NCI-H446 treated with DMSO at 0.1 percent for 48 hours (cell line): ENCODE results near the gene MAST2.

Source experiments
- DNase-seq: peaks from one replicate; lab custom pipeline; 2025; lab: John Stamatoyannopoulos, UW

Gene MAST2

DNA sequence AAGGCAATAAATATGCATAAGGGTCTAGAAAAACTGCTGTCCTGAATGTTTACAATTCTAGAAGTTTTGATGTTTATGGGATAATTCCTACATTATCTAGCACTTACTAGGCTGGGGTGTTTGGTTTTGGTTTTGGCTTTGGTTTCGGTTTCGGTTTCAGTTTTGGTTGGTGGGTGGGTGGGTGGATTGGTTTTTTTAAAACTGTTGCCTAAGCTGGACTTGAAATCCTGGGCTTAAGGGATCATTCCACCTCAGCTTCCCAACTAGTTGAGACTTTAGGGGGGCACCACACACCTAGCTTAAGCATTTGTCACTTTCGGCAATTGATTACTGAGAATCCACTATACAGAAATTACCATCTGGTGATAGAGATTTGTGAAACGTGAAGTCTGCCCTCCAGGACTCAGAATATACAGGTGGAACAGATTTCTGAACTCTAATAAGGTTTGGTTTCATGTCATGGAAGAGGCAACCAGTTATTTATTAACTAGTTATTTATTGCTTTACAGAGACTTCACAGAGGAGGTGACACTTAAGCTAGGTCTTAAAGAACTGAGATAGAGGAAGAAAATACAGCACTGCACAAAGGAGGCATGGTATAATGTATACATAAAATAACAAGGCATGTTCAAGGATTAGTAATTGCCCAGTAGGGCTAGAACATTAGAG is 259.4 kb downstream of the MAST2 start:
- DNase-seq = no peak

- no peak for DNase-seq
Measured at GRCh38 chr1:46064708-46065107, 261.3 kb downstream of the MAST2 start.

- DNase-seq = no peak
Measured at GRCh38 chr1:46065405-46065804, 262.0 kb downstream of the MAST2 start.

DNA sequence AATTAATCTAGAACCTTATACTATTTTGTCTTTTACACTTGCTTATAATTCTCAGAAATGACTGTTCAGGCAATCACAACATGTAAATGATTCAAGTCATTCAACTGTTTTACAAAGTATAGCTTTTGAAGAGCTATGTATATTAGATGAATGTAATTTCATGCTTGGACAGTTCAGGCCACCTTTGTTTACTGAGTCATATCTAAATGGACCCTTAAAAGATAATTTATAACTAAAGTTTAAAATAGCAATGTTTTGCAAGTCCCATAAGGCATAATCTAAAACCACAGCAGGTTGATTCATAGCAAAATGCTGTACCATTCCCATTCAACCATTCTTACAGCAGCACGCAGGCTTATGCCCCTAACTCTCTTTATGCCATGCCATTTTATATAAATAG is 264.2 kb downstream of the MAST2 start:
- no peak for DNase-seq

GRCh38 chr1:46068525-46068924 is 265.1 kb downstream of the MAST2 start:
- DNase-seq = no peak

GRCh38 chr1:46070164-46070814 is 266.9 kb downstream of the MAST2 start:
- no peak for DNase-seq

GRCh38 chr1:46072975-46073374 is 269.6 kb downstream of the MAST2 start:
- DNase-seq = no peak

- no peak for DNase-seq
Measured at GRCh38 chr1:46076343-46076742, 272.9 kb downstream of the MAST2 start.

DNA sequence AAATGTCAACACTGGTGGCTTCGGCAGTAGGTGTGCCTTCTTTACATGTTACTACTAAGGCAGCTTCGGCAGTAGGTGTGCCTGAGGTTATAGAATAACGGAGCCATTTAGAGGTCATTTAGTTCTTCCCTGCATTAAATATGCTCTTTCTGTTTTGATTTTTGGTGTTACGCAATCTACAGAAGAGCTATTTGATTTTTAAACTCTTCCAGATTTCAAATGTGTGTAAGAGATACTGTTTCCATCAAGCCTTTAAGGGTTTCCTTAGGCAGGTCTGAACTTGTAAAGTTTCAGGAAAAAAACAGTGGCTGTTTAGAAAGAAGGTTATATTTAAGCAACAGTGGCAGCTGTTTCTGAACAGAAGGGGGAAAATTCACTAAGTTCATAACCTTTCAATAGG is 274.2 kb downstream of the MAST2 start:
- no peak for DNase-seq

DNA sequence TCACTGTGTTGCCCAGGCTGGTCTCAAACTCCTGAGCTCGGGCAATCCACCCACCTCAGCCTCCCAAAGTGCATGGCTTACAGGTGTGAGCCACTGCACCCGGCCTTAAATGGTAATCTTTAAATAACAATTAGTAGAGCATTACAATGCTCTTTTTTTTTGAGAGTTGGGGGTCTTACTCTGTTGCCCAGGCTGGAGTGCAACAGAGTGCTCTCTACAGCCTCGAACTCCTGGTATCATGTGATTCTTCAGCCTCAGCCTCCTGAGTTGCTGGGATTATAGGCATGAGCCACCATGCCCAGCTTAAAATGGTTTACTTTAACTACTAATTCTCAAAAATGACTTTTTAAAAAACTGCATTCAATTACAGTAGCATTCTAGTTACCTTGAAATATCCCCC is 276.8 kb downstream of the MAST2 start:
- no peak for DNase-seq

DNA sequence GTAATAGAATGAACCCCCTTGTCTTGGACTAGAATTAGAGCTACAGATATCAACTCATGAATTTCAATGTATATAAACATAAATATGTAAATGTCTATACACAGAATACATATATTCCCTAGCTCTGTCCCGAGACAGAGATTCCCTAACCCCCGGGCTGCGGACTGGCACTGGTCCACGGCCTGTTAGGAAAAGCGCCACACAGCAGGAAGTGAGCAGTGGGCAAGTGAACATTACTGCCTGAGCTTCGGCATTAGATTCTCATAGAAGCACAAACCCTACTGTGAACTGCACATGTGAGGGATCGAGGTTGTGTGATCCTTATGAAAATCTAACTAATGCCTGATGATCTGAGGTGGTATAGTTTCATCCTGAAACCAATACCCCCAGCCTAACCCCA is 277.8 kb downstream of the MAST2 start:
- DNase-seq = no peak

DNA sequence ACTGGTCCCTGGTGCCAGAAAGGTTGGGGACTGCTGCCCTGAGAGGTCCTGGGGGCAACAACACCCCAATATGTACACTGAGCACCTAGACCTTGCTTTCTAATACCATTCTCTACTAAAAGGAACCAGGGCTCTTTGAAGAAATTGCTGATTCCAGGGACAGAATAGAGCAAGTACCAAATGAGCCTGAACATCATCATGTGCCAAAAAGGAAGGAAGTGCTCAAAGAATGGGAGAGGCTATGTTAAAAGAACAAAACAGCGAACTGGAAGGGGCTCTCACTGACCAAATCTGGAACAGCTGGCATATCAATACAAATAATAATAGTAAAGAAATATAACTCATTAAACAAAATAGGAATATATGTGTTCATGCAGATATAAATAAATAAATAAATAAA is 278.2 kb downstream of the MAST2 start:
- DNase-seq = no peak

GRCh38 chr1:46083579-46083978 is 280.2 kb downstream of the MAST2 start:
- no peak for DNase-seq

- no peak for DNase-seq
Measured at GRCh38 chr1:46084553-46085451, 281.4 kb downstream of the MAST2 start.
